Peyer's patch (tissue), 4 donors: Measurements from ENCODE around the gene SLC19A3.

Source experiments
- POLR2A ChIP-seq, 2 donors: fragments of 450-650 bp; IDR thresholded peaks; one replicate each; pipeline ENCODE4 v1.5.1; 2017; ENCODE audit warnings: antibody characterized with exemption in 2 of 2, mild to moderate bottlenecking in 2 of 2, moderate library complexity in 2 of 2
- TF ChIP-seq, protein P1 (sequence below), 6 experiments: fragments of 450-650 bp in 4 of 6; fragments of 200-600 bp in 2 of 6; sonication (generic) in 1 of 6; IDR thresholded peaks; one replicate each; pipeline ENCODE4 v1.5.1; 2017 to 2019; ENCODE audit warnings: antibody characterized with exemption in 6 of 6, mild to moderate bottlenecking in 3 of 6, moderate library complexity in 1 of 6

DNA sequence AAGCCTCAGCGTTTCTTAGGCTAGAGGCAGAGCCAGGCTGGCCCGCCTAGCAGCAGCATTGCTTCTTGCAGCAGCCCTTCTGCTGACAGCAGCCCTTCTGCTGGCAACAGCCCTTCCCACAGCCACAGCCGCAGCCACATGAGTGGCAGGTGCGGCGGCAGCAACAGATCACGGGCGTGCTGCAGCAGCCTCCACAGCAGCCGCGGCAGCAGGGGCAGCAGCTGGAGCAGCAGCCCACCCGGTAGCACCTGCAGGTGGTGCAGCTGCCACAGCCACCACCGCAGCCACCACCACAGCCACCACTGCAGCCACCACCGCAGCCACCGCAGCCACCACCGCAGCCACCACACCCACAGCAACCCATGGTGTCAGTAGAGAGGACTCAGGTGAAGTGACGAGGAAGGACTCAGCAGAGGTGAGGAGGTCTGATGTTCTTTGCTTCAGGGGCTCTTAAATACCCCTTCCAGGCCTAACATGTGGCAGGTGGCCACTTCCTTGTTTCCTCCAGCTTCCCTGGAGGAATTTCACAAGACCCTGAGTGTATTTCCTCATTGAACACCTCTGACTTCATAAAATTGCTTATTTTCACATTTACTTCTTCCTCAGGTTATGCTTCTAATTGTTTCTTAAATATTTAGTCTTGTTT lies 6.7 kb upstream of the SLC19A3 start, which contains the start of gene SCYGR6:
- TF ChIP-seq POLR2A (IDR thresholded peaks at IDR 0.05) = no peak
- TF ChIP-seq, protein P1, sequence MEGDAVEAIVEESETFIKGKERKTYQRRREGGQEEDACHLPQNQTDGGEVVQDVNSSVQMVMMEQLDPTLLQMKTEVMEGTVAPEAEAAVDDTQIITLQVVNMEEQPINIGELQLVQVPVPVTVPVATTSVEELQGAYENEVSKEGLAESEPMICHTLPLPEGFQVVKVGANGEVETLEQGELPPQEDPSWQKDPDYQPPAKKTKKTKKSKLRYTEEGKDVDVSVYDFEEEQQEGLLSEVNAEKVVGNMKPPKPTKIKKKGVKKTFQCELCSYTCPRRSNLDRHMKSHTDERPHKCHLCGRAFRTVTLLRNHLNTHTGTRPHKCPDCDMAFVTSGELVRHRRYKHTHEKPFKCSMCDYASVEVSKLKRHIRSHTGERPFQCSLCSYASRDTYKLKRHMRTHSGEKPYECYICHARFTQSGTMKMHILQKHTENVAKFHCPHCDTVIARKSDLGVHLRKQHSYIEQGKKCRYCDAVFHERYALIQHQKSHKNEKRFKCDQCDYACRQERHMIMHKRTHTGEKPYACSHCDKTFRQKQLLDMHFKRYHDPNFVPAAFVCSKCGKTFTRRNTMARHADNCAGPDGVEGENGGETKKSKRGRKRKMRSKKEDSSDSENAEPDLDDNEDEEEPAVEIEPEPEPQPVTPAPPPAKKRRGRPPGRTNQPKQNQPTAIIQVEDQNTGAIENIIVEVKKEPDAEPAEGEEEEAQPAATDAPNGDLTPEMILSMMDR (IDR thresholded peaks at IDR 0.05) = no peak
